HG03439 (cell line): ENCODE data around the gene ANKS1A.

Experiments used
- ATAC-seq: cut with Tn5 transposase; IDR thresholded peaks from one replicate; pipeline ENCODE4 v1.9.1; 2021; ENCODE audit warnings: mild to moderate bottlenecking, moderate library complexity; ENCODE audit not compliant: unreplicated experiment

The ANKS1A gene

DNA sequence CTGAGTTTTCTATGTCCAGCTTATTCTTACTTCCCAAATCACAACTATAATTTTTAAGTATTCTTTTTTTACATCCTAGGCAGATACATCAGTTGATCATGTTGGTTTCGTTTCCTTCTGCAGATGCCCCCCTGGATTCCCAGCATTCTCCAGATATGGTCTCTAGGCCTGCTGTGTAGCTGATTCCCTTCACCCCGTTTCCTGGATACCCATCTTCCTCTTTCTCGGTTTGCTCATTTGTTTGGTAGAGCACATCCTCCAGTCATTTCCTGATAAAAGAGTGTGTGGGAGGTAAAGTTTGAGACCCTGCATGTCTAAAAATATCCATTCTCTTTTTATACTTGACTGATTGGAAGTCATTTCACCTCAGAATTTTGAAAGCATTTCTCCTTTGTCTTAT lies 66.4 kb downstream of the ANKS1A start:
- ATAC-seq: no peak

DNA sequence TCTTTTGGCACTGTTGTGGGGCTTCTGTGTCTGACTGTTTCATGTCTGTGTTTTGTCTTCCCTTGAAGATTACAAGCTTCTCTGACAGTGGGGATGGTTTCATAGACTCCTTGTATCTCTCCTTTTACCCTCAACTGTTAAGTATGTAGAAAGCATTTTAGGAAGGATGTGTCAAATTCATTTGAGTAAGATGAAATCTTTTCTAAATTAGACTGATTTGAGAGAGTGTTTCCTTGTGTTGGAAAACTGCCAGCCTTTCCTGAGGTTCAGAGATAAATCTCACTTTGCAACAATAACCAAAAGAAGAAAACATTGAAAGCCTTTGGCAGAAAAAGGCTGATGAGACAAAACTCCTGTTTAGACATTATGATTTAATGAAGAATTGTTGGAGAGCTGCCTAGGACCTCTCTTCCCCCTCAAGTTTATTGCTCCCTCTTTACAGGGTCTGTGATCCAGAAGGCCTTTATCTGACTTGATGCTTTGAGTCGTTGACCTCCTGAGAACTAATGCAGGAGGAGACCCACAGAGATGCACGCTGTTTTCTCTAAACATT lies 68.3 kb downstream of the ANKS1A start:
- no peak for ATAC-seq

DNA sequence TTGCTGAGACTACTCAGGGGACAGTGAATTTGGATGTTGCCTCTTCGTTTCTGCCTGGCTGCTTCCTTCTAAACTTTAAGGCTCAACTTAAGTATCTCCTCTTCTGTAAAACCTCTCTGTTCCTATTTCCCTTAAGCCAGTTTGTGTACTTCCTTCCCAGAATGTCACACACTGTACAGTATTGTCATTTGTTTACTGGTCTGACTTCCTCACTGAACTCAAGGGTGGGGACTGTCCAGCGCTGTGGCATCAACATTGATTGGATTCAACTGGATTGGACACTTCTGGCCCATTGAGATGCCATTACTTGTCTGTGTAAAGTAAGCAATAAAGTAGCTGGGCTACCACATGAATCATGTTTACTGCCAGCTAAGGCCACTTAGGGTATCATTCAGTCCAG lies 69.7 kb downstream of the ANKS1A start:
- ATAC-seq: no peak

DNA sequence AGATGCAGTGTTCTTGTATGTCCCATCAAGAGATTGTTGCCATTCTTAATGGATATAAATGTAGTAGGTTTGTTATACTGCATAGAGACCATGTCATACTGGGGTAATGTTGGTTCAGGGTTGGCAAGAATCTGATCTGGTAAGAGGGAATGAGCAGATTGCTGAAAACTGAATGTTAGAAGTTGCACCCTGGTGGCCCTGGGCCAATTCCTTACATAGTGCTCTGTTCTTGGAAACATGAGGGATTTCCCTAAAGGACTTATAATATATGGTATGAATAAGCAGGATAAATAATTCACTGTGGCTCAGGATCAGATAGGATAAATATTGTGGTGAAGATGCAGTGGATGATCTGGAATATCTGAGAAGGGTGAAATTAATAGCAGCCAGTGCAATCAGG lies 70.2 kb downstream of the ANKS1A start:
- ATAC-seq: no peak

DNA sequence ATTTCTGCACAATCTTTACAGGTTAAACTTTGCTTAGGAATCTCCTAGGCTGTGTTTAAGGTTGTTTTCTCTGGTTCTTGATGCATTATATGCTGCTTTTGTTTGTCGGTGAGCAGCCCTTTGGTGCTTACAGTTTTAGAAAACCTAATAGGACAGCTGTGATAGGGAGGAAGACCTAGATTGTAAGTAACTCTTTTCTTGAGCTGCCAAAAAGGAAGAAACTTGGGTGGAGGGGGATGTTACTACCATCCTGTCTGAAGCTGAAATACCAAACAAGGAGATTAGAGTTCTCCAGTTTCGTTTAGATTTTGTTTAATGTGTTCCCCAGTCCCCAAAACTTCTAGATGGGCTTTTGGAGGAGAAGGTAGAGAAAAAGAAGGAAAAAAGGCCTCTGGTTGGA lies 72.0 kb downstream of the ANKS1A start:
- no peak for ATAC-seq

DNA sequence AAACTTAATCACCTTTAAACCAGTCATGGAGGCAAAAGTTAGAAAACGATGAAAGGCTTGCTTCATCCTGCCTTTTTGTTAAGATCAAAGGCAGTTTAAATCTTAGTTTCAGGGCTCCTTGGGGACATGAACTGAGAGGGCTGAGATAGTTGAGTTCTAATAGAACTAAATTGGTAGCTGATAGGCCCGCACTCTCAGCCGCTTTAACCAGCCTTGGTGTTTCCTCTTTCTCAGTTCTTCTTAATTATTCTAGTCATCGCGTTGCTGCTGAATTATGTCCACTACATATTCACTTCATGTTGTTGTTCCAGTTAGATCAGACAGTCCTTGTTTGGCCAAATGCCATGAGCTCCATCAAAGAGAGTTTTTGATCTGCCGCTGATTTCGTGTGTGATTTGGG lies 72.5 kb downstream of the ANKS1A start:
- ATAC-seq: no peak

DNA sequence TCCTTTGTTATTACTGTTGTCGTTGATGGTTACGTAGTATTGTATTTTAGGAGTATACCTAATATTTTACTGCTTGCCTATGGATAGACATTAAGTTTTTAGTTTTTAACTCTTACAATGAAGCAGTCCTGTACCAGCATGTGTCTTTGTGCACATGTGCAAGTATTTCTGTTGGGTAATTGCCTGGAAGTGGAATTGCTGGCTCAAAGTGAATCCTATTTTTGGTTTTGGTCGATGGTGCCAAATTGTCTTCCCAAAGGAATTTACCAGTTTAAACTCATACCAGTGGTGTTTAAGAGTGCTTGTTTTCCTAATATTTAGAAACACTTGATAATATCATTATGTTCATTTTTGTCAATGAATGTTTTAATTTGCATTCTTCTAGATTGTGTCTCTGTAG lies 75.5 kb downstream of the ANKS1A start:
- ATAC-seq: no peak

DNA sequence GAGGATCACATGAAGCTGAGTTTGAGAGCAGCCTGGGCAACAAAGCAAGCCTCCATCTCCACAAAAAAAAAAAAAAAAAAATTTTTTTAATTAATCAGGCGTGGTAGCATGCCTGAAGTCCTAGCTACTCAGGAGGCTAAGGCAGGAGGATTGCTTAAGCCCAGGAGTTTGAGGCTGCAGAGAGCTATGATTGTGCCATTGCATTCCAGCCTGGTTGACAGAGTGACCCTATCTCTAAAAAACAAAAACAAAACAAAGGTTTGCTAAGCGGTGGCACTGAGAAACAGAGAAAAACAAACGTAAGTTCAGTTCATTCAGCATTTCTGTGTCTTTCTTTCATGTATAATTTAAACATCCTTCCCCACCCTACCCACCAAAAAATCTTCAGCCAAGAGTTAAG lies 78.4 kb downstream of the ANKS1A start:
- no peak for ATAC-seq

DNA sequence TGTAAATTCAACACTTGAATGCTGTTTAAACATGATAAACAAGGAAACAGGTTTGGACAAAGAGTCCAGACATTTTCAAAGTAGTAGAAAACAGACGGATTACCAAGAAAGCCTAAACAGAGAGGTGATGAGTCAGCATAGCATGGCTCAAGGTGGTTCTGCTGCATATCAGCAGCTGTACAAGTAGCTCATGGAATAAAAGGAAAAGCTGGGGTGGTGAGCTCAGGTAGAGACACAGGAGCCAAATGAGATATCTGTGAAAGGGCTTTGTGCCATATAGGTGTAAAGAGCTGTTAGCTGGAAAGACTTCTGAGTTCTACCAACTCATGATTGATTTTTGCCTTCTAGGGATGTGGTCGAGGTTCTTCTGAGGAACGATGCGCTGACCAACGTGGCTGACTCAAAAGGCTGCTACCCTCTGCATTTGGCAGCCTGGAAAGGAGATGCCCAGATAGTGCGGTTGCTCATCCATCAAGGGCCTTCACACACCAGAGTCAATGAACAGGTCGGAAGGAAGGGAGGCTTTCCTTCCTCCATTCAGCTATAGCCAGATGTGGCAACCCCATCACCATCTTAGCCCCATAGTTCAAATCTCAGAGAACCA lies 80.7 kb downstream of the ANKS1A start:
- ATAC-seq: no peak

DNA sequence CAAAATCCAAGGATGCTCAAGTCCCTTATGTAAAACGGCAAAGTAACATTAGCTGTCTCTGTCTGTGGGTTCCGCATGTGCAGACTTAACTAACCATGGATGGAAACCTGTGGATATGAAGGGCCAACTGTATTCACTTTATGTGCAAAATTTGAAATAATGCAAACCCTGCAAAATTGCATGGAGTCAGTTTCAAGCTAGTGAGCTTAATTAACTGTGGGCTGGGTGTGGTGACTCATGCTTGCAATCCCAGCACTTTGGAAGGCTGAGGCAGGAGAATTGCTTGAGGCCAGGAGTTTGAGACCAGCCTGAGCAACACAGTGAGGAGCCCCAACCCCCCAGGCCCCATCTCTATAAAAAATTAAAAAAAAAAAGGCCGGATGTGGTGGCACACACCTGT lies 81.4 kb downstream of the ANKS1A start:
- ATAC-seq: no peak

DNA sequence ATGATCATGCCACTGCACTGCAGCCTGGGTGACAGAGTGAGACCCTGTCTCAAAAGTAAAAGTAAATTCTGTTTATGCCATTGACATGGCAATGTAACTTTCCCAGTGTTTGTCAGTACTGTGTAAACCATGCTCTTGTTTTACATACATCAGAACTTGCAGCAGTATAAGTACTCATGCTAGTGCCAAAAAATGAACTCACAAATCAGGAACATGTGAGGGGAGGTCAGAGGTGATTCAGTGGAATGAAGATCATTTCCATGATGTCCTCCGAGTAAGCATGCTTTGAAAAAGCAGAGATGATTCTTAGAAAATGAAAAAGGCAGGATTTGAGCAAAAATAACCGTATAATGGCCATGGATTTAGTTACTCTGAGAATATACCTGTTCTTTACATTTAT lies 81.9 kb downstream of the ANKS1A start:
- ATAC-seq: no peak

DNA sequence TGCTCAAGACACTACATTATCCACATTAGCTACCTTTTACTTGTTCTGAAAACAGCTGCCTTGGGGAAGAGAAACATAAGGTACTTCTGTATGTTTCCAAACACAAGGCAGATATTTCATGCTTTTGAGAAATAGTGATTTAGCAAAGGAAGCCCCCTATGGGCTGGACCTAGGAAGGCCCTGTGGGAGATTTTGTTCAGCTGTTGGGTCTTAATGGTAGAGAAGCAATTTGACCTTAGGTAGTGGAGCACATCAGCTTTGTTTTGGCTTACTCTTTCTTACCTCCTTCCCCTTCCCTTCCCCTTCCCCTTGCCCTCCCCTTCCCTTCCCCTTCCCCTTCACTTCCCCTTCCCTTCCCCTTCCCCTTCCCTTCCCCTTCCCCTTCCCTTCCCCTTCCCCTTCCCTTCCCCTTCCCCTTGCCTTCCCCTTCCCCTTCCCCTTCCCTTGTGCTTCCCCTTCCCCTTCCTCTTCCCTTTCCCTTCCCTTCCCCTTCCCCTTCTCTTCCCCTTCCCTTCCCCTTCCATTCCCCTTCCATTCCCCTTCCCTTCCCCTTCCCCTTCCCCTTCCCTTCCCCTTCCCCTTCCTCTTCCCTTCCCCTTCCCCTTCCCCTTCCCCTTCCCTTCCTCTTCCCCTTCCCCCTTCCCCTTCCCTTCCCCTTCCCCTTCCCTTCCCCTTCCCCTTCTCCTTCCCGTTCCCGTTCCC lies 84.6 kb downstream of the ANKS1A start:
- ATAC-seq: no peak

DNA sequence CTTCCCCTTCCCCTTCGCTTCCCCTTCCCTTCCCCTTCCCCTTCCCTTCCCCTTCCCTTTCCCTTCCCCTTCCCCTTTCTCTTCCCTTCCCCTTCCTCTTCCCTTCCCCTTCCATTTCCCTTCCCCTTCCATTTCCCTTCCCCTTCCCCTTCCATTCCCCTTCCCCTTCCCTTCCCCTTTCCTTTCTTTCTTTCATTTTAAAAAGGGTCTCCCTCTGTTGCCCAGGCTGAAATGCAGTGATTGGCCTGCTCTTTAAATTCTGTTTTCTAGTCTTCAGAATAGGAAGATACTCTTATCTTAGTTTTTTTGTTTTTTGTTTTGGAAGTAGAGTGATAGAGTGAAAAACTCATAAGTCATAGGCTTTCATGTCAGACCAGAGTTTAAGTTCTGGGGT lies 85.2 kb downstream of the ANKS1A start:
- ATAC-seq: no peak

DNA sequence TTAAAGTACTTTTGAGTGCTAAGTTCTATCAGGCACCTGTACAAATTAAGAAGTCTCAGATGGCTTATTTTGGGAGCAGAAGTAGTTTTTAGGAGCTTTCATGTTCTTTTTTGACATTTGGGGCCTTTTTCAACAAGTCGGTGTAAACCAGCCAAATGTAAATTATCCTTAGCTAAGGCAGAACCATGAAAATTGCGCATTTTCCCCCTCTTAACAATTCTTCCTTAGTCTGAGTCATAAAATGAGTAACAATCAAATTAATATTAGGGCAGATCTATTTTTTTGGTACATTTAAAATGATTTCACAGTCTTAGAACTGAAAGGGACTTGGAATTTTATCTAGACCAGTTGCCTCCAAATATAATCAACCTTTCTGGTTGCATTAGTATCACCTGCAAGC lies 87.2 kb downstream of the ANKS1A start:
- no peak for ATAC-seq

DNA sequence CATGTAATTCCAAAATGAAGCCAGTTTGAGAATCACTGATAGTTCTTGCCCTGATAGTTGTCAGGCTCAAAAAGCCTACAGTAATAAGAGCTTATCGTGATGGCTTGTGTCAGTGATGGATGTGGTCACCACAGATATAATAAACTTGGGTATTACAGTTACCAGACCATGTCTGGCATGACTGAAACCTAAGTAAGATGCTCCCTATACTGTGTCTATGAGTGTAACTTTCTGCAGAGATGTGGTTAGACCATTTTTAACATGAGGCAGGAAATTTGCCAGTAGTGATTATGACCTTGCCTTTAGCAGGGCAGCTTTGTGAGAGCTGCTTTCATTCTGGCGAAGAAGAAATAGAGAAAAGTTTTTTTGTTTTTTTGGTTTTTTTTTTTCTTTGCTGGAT lies 90.2 kb downstream of the ANKS1A start:
- no peak for ATAC-seq

DNA sequence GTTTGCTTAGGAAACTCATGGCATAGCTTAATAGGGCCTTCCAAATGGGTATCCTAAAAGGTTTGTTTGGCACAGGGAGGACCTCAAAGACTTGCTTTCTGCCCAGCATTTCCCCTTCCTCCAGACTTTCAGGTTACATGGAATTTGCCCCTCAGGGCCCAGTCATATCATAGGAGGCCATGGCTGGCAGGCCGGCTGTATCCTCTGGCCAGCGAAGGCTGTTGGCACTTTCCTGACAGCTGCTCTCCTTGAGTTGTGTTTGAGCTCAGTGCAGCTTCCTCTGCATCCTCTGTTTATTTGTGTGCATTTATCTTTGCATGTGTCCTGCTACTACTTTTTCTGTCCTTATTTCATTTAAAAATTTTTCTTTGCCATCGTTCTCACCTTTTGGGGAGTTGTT lies 90.9 kb downstream of the ANKS1A start:
- no peak for ATAC-seq

DNA sequence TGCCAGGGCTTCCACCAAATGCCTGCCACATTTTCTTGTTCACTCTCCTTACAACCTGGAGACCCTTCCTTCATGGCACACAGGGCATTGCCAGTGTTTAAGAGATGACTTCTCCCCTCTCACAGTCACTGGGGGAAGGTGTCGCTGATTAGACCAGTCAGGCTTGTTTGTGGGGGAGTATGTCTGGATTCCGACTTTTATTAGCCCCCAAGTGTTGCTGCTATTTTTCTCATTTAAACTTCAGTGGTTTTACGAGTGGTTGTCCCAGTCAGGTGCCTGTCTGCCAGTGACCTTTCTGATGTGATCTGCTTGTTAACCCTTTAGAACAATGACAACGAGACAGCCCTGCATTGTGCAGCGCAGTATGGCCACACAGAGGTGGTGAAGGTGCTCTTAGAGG lies 92.3 kb downstream of the ANKS1A start:
- ATAC-seq: no peak

DNA sequence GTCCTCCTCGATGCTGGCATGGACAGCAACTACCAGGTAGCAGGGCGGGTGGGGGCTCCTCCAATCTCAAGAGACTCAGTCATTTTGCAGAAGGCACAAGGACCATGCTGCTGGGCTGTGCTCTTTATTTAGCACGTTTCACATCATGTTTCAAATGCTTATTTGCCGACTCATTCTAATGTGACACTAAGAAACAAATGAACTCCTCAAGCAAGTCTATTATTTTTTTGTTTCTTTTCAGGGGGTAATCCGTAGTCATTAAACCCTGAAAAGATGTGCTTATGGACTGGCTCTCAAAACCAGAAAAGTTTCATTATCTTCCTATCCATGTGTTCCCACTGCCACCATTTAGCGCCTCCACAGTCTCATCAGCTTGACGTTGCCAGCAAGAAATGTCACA lies 92.9 kb downstream of the ANKS1A start:
- no peak for ATAC-seq

DNA sequence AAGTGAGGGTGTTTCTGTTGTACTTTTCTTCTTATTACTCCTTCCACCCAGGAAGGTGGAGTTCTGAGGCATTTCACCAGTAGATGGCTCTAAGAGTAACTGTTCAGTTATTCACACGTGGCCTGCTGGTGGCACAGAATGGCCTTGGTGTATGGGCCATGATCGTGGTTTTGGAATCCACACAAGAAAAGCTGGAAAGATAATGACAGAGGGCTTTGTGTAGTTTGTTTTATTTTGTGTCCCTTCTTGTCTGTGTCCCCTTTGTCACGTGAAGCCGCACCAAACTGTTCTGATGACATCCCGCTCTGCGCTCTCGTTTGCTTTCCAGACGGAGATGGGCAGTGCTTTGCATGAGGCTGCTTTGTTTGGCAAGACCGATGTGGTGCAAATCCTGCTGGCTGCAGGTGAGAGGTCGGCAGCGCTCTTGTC lies 93.4 kb downstream of the ANKS1A start:
- no peak for ATAC-seq

DNA sequence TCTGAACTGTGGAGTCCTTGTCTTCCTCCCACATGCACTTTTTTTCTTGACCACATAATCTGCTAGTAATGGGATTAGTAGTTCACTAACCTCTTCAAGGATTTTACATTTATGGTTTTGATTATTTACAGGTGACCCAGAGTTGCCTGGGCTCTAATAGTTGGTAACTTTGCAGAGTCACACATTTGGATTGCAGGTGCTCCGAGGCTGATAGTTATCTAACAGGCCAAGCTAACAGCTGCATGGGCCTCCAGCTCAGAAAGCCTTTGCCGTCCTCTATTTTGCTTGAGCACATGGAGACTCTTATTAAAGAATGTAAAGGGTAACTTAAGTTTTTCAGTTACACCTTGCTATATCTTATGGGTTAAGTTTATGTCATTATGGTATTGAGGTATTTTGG lies 95.4 kb downstream of the ANKS1A start:
- ATAC-seq: no peak

DNA sequence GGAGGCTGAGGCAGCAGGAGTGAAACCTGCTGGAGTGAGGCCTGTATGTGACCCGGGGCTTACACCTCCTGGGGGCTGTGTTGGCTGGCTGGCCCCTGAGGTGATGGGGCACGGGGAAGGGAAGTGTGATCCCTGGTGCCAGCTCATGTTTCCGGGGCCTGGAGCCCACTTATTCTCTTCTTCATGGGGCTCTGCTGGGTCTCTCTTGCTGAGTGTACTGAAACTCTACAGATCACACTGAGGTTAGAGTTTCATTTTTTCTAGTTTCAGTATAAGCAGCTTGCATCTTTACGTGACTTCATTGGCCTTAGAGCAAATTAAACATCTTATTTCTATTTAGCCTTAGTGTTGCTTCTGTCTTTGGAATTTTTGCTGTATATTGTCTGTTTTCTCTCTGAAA lies 96.2 kb downstream of the ANKS1A start:
- no peak for ATAC-seq

DNA sequence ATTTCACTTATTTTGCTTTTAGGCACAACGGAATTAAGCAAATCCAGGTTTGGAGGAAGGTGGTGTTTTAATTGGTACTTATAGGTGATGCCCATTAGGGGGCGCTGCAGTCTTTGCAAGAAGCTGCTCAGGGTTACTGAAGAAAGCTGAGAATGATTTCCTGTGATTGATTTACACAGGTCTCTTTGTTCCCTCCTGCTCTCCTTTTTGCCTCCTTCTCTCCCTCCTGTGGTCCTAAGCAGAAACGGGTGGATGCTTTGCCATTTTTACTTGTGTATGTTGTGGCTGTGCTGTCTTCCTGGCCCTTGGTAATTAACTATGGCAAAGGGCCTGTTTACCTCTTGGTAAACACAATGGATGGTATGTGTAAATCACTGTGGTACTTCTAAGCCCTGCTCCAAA lies 97.8 kb downstream of the ANKS1A start:
- no peak for ATAC-seq

DNA sequence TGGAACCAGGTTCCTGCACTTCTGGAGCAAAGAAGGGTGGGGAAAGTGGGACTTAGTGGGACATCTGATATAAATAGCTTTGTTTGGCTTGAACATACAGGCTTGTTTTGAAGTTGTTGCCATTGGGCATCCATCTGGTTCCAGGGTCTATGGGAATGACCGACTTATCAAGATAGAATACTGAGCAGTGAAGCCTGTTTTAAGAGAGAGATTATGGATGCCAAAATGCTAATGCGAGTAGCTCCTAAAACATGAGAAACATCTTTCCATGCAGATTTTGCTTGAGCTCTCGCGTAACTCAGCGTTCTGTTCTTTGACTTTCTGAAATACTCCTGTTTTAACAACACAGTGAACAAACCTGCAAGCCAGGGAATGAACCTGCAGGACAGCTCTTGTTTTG lies 98.5 kb downstream of the ANKS1A start:
- ATAC-seq: no peak
